SH-SY5Y (cell line): ENCODE data around the gene SERINC5.

ENCODE experiments used
- GATA2 ChIP-seq: IDR thresholded peaks from 2 replicates; pipeline ENCODE4 v1.6.1; 2011; ENCODE audit warnings: mild to moderate bottlenecking, low read depth, low read length
- GATA3 ChIP-seq: IDR thresholded peaks from 2 replicates; pipeline ENCODE4 v1.6.1; 2011; ENCODE audit warnings: low read depth, mild to moderate bottlenecking, low read length, moderate library complexity

DNA sequence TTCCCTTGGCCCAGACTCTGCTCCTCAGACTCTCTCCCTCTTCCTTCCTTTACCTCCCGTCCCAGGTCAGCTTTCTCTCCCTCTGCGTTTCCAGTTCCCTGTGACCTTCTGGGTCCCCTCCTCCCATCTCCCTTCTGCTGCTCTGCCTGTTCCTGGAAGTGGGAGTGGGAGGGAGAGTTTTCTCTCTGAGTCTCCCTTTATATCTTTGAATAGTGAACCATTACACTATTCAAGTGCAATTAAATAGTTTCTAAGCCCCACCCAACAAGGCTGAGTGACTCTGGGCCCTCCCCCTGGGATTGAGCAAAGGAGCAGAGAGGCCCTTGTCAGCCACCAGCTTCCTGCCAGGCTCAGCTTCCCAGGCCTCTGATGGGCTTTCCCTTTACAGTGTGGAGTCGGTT lies 185.9 kb downstream of the SERINC5 start:
- no peak for TF ChIP-seq GATA3
- no peak for TF ChIP-seq GATA2
